ENCODE results near the gene TBCB.
"Not testable (repeated sequence)": the region's sequence is repeated elsewhere in the genome, so short reads cannot be mapped to it uniquely, and the experiment has no call there.

Gene TBCB

GRCh38 chr19:36101550-36102327 lies 13.5 kb upstream of the TBCB start:
- DNase-seq = no peak

GRCh38 chr19:36103040-36103626 lies 12.1 kb upstream of the TBCB start:
- DNase-seq = no peak

GRCh38 chr19:36103842-36104552 lies 11.3 kb upstream of the TBCB start:
- no peak for DNase-seq

GRCh38 chr19:36106441-36106840 lies 8.8 kb upstream of the TBCB start:
- no peak for DNase-seq

- no peak for DNase-seq
Measured at GRCh38 chr19:36106991-36107390, 8.3 kb upstream of the TBCB start.

- no peak for DNase-seq
Measured at GRCh38 chr19:36108684-36109083, 6.6 kb upstream of the TBCB start.

GRCh38 chr19:36110487-36111199 lies 4.6 kb upstream of the TBCB start, which contains the start of gene OVOL3:
Gene OVOL3 (plus strand): TSS chr19:36111143. CDS start chr19:36111203, 60 bp downstream.
- no peak for DNase-seq

- DNase-seq = no peak
Measured at GRCh38 chr19:36111200-36111539, 4.1 kb upstream of the TBCB start.

- no peak for DNase-seq
Measured at GRCh38 chr19:36112678-36113077, 2.6 kb upstream of the TBCB start.

GRCh38 chr19:36113425-36113824 lies 1.8 kb upstream of the TBCB start:
- no peak for DNase-seq

- DNase-seq = peak; percentile 3
Measured at GRCh38 chr19:36113894-36114720, 1.2 kb upstream of the TBCB start.

- peak; percentile 100 for DNase-seq
Measured at GRCh38 chr19:36114721-36115452, 381 bp upstream of the TBCB start, which contains the start of gene POLR2I. Gene POLR2I (minus strand): TSS chr19:36114875. CDS start chr19:36114856, 19 bp downstream.

- no peak for DNase-seq
Measured at GRCh38 chr19:36116344-36116637, 1.0 kb downstream of the TBCB start.

- DNase-seq = no peak
Measured at GRCh38 chr19:36120092-36120983, 5.1 kb downstream of the TBCB start.

GRCh38 chr19:36120984-36121358 lies 5.7 kb downstream of the TBCB start:
- DNase-seq = no peak

GRCh38 chr19:36121486-36122124 lies 6.3 kb downstream of the TBCB start:
- no peak for DNase-seq

GRCh38 chr19:36125557-36125956 lies 10.3 kb downstream of the TBCB start:
- no peak for DNase-seq

GRCh38 chr19:36128392-36128736 lies 13.1 kb downstream of the TBCB start:
- no peak for DNase-seq

- peak; percentile 24 for DNase-seq
Measured at GRCh38 chr19:36131221-36131620, 16.0 kb downstream of the TBCB start.

- not testable (repeated sequence) for DNase-seq
Measured at GRCh38 chr19:36134867-36135266, 19.6 kb downstream of the TBCB start.

Data from CD4-positive, alpha-beta T cell treated with Interleukin-4 for 4 hours (primary cell).